ENCODE data around the gene RAI1.
"Not testable (repeated sequence)": the region's sequence is repeated elsewhere in the genome, so short reads cannot be mapped to it uniquely, and the experiment has no call there.

Gene RAI1

GRCh38 chr17:17665255-17665654 is 16.0 kb upstream of the RAI1 start:
- DNase-seq (ENCODE audit: low spot score) = no peak

GRCh38 chr17:17666111-17666714 is 15.0 kb upstream of the RAI1 start:
- no peak for DNase-seq (ENCODE audit: low spot score)

DNA sequence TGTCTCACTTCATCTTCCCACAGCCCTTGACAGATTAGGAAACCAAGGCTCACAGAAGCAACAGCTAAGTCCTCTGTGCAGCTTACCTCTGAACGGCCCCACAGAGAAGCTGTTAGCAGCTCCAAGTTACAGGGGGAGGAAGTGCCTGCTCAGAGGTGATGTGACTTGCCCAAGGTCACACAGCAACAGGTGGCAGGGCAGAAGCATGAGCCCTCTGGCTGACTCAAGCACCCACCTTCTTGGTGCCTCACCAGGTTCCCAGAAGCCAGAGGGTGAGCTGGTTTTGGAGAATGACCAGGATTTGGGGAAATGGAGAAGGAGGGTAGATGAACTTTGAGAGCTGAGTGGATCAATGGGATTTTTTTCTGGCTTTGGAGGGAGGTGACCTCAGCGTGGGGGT is 14.0 kb upstream of the RAI1 start:
- no peak for DNase-seq (ENCODE audit: low spot score)

- DNase-seq (ENCODE audit: low spot score) = no peak
Observed at GRCh38 chr17:17667947-17668346, 13.3 kb upstream of the RAI1 start.

DNA sequence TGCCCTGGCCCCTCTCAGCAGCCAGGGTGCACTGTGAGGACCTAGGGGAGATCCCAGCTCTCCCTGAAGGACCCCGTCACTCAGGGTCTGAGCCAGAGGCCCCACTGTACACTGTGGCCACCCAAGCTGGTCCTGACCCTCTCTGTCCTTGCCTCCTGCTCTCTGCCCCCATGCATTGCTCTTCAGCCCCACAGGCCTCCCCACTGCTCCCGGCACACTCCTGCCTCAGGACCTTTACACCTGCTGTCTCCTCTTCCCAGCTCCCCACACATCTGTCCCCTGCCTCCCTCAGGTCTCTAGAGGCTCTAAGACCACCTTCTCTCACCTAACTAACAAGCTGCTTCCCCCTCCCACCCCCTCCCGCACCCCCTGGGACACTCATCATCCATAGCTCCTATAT is 12.9 kb upstream of the RAI1 start:
- no peak for DNase-seq (ENCODE audit: low spot score)

DNA sequence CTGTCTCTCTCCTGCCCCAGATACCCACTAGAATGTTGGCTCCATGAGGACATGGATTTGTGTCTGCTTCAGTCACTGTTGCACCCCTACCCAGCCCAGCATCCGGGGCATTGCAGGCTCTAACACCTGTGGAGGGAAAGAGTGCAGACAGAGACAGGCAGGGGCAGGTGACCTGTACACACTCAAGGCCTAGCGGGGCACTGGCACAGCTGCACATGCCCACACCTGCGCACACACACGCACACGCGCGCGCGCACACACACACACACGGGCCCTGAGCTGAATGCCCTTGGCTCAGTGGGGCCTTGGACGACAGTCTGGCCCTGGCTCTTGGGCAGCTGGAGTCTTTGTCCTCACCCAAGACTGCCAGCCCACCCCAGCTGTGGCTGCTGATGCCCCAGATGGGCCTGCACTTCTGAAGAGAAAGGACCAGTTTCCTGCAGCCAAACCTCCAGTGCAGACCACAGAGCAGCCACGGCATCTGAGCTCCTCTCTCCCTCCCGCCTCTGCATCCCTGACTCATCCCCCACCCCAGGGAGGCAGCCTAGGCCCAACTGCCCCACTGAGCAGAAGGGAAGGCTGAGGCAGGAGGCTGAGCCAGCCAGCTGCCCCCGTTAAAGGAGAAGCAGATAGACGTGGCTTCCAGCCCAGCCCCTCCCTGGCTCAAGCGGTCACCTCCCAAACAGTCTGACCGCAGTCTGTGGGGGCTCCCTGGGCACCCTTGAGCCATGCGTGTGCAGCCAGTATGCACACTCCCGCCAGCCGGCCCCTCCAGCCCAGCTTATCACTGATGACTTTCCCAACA is 12.3 kb upstream of the RAI1 start:
- DNase-seq (ENCODE audit: low spot score) = no peak

DNA sequence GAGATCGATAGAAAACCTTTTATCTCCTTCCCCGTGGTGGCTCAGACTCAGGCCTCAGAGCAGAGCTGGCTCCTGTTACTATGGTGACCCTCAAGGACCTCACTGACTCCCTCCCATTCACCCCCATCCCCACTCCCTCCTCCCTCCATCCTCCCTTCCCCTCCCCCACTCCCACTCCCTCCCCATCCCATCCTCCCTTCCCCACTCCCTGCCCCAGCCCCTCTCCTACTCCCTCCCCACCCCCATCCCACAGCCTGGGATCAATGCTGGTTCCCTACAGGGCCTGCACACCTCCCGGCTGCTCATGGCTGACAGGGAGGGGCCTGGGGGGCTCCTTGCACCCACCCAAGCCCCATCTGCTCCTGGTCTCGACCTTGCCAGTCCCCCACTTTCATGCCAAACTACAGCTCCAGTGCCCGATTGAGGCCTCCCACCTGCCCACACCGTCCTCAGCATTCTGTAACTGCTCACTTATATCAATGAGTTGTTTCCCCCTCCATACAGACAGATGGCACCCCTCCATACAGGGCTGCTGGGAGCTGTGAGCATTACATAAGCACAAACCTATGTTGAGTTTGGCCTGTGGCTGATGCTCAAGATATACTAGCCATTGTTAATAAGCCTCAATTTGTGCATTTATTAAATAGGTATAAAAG is 11.6 kb upstream of the RAI1 start:
- no peak for DNase-seq (ENCODE audit: low spot score)

DNA sequence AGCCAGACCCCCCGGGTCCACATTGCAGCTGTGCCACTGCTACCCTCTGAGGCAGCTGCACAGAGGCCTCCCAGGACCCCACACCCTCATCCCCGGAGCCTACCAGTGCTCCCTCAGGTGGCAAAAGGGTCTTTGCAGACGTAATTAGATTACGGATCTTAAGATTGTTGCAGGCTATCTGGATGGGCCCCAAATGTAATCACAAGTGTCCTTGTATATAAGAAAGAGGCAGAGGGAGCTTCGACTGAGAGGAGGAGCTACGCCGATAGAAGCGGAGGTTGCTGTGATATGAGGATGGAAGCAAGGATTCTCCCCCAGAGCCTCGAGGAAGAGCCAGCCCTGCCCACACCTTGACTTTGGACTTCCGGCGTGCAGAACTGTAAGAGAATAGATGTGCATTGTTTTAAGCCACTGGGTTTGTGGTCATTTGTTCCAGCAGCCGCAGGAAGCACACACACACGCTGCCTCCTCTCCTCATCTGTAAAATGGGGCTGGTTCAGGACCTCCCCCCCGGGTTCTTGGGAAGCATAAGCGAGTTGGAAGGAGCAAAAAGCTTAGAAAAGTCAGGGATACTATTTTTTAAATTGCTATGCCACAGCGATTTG is 10.5 kb upstream of the RAI1 start:
- DNase-seq (ENCODE audit: low spot score) = no peak

DNA sequence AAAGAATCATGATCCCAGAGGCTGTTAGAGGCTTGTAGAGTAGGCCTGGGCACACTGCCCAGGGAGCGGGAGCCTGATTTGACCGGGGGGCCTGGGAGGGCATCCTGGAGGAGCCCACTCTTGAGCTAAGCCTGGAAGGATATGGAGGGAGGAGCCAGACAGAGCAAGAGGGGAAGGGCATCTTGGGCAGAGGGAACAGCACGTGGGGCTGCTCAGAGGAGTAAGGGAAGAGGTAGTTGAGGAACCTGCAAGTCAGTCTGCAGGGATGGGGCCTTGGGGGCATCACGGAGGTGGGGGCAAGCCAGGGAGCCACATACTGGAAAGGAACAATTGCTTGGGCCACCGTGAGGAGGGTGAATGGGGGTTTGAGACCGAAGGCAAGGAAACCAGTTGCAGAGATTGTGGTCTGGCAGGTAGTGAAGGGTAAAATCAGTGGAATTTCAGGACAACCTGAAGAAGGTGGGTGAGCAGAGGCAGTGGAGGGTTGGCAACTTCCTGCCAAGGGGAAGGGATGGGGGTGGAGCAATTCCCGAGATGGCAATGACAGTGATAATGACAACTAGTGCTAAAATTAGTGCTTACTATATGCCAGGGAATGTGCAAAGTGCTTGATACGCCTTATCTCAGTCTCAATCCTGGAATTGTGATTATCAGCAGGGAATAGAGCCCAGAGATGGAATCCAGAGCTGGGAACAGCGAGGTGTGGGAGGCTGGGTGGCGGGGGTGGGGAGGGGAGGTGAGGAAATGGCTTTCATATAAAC is 9.7 kb upstream of the RAI1 start:
- no peak for DNase-seq (ENCODE audit: low spot score)

DNA sequence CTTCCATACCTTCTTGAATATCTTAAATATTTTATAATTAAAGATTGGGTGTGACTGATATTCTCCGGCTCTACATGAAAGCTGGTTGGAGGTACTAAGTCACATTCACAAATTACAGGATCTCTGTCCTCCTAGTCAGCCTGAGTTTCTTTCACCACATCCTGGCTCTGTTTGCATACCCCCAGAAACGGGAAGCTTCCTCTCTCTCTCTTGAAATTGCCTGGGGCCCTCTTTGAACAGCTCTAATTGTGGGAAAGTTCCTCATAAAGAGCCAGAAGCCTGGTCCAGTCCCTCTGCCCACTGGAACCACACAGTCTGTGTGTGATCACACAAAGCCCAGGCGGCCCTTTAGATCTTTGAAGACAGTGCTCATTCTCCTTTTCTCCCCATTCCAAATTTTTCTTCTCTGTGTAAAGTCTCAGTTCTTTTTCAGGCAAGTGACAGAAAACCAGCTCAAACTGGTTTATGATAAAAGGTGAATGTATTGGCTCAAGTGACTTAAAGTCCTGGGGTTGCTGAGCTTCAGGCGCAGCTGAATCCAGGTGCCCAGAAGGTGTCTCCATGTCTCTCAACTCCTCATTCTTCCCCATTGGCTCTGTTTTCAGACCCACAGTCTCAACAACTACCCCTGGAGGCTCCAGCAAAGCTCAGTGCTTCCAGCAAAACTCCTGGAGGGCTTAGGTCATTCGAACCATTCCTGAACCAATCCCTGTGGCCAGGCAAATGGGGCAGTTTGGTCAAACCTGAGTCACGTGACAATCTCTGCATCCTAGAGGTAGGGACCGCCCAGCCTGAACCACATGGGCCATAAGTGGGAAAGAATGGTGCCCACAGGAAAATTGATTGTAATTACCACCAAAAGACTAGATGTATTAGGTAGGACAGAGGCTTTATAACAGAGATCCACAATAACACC is 8.5 kb upstream of the RAI1 start:
- DNase-seq (ENCODE audit: low spot score) = no peak

DNA sequence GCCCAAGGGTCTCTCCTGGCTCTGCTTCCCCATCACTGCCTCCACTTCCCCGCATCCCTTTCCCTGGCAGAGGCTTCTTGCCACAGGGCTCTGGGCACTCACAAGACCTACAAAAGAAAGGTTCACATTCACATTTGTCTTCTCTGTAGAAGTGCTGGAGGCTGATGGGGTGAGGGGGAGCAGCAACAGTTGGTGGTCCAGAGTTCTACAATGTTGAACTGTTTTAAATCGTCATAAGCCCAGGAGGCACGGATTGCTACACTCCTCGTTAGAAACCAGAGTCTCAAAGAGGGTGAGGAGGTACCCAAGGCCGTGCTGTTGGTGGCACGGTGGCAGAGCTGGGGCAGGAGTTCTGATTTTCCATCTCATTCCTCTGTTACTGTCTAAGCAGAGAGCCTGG is 5.8 kb upstream of the RAI1 start:
- no peak for DNase-seq (ENCODE audit: low spot score)

DNA sequence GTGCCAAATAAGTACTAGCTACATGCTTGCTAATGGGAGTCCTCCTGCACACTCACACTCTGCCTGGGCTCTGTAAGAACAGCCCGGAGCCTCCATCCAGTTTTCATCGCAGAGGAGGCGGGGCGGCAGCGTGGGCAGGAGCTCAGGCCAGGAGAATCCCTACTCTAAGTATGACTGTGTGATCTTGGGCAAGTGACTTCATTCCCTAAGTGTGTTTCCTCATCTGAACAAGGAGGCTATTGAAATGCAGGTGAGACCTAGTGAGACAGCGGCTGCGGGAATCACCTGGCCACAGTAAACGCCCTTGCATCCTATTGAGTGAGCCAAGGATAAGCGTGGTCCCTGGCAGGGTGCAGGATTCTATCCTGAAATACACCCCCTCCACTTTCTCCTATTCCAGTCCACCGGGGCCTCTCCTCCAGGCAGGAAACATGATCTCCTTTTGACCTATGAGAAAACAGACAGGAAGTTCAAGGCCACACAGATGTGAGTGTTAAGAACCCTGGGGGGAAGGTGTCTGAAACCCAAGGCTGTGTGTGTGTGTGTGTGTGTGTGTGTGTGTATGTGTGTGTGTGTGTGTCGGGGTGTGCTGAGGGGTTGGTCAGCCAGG is 5.2 kb upstream of the RAI1 start:
- peak; percentile 58 for DNase-seq (ENCODE audit: low spot score)

DNA sequence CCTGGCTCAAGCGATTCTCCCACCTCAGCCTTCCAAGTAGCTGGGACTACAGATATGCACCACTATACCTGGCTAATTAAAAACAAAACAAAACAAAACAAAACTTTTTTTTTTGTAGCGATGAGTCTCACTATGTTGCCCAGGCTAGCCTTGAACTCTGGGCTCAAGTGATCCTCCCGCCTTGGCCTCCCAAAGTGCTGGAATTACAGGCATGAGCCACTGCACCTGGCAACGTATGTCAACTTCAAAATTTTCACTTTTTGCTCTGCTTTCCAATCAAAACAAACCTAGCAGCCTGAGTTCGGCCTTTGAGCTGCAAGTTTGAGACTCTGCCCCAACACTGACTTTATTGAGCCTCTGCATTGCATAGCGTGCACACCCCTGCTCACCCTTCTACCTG is 4.5 kb upstream of the RAI1 start:
- no peak for DNase-seq (ENCODE audit: low spot score)

GRCh38 chr17:17677299-17678040 is 3.8 kb upstream of the RAI1 start:
- no peak for DNase-seq (ENCODE audit: low spot score)

DNA sequence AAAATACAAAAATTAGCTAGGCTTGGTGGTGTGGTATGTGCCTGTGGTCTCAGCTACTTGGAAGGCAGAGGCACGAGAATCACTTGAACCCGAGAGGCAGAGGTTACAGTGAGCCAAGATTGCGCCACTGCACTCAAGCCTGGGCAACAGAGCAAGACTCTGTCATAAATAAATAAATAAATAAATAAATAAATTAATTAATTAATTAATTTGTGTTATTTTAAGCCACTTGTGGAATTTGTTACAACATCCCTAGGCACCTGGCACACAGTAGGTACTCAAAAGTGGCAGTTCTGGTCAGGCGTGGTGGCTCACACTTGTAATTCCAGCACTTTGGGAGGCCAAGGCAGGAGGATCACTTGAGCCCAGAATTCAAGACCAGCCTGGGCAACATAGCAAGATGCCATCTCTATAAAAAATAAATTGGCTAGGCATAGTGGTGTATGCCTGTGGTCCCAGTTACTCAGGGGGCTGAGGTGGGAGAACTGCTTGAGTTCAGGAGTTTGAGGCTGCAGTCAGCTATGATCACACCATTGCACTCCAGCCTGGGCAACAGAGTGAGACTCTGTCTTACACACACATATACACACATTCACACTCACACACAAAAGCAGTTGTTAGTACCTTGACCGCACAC is 3.1 kb upstream of the RAI1 start:
- DNase-seq (ENCODE audit: low spot score) = not testable (repeated sequence)

GRCh38 chr17:17679243-17679642 is 2.0 kb upstream of the RAI1 start:
- no peak for DNase-seq (ENCODE audit: low spot score)

DNA sequence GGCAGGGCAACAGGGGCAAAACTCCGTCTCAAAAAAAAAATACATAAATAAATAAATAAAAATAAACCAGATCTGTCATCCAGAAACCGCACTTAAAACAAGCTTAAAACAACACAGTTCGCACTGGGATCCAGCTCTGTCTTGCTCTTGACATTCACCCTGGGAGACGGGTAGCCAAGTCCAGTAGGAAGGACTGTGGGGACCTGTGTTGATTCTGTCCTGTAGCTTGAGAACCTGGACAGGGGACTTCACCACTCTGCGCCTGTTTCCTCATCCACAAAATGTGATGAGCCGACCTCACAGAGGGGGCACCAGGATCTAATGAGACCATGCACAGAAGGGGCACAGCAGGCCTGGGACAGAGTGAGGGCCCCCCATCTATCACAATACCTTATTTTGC is 1.5 kb upstream of the RAI1 start:
- no peak for DNase-seq (ENCODE audit: low spot score)

DNA sequence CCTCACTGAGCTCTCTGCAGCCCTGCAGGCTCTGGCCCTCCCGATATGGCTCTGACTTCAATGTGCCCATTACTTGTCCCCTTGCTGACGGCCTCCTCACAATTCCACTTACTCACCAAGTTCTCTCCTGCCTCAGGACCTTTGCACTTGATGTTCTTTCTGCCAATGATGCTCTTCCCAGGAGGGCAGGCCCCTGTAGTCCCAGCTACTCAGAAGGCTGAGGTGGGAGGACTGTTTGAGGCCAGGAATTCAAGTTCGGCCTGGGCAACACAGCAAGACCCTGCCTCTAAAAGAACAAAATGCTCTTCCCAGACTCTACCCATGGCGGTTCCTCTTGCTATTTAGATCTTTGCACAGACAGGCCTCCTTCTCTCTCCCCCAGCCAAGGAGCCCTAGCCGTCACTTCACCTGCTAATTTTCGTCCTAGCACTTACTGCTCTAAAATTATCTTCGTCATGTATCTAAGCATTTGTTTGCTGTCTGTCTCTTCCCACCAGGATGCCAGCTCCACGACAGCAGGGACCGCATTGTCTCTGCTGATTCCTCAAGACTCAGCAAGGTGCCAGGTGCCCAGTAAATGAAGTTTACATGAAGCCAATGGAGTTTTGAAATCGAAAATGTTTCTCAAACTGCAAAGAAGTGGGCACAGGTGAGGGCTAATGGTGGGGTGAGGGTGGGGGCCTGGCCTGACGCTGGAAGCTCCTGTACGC is 626 bp upstream of the RAI1 start:
- DNase-seq (ENCODE audit: low spot score) = no peak

GRCh38 chr17:17681744-17682292 is 560 bp downstream of the RAI1 start:
- DNase-seq (ENCODE audit: low spot score) = no peak
